CD14-positive monocyte (primary cell): ENCODE measurements around the gene PAX6. TPM values are rescaled to one million over a fixed set of nuclear protein-coding genes. Genes with fewer than 3 reads are reported as not detected.

ENCODE experiments used
- DNase-seq, 3 donors: peaks; one replicate each; pipeline ENCODE4 v3.0.0-alpha.2; 2011 to 2022
- H2AFZ ChIP-seq: 2 replicates; pipeline ENCODE4 v1.6.0; 2012; ENCODE audit warnings: mild to moderate bottlenecking, low read depth, low read length, inconsistent platforms; ENCODE audit not compliant: insufficient read depth, poor library complexity, severe bottlenecking
- H3K27ac ChIP-seq, 2 donors: 1 replicate in 1 of 2; 2 replicates in 1 of 2; pipeline ENCODE4 v1.5.1; 2012 to 2013; ENCODE audit warnings: low read length in 2 of 2, control low read depth in 1 of 2, inconsistent platforms in 1 of 2, low read depth in 1 of 2, mild to moderate bottlenecking in 1 of 2
- H3K27me3 ChIP-seq, 2 donors: one replicate each; pipeline versions ENCODE4 v1.6.0 to v1.6.1; 2011 to 2013; ENCODE audit warnings: low read length in 2 of 2; ENCODE audit not compliant: control insufficient read depth in 2 of 2, insufficient read depth in 2 of 2
- H3K36me3 ChIP-seq, 2 donors: replicated peaks in 1 of 2; 1 replicate in 1 of 2; 2 replicates in 1 of 2; pipeline versions ENCODE4 v1.5.1 to v1.6.1; 2012 to 2013; ENCODE audit warnings: low read length in 2 of 2, control low read depth in 1 of 2, inconsistent platforms in 1 of 2, mild to moderate bottlenecking in 1 of 2; ENCODE audit not compliant: insufficient read depth in 2 of 2, control insufficient read depth in 1 of 2
- H3K4me1 ChIP-seq, 2 donors: 1 replicate in 1 of 2; 2 replicates in 1 of 2; pipeline versions ENCODE4 v1.5.1 to v1.6.1; 2012 to 2013; ENCODE audit warnings: low read length in 2 of 2, control low read depth in 1 of 2, inconsistent platforms in 1 of 2, mild to moderate bottlenecking in 1 of 2, moderate library complexity in 1 of 2; ENCODE audit not compliant: insufficient read depth in 2 of 2, control insufficient read depth in 1 of 2
- H3K4me2 ChIP-seq: replicated peaks from 2 replicates; pipeline ENCODE3; 2012; ENCODE audit warnings: low read length, moderate library complexity, mild to moderate bottlenecking; ENCODE audit not compliant: poor library complexity, severe bottlenecking; ENCODE audit errors: extremely low read depth
- H3K4me3 ChIP-seq, 3 experiments: fragments of 200-600 bp in 1 of 3; sonication (generic) in 1 of 3; replicated peaks in 1 of 3; 1 replicate in 2 of 3; 2 replicates in 1 of 3; pipeline ENCODE4 v1.5.1; 2011 to 2013; ENCODE audit warnings: low read length in 3 of 3, mild to moderate bottlenecking in 3 of 3, control low read depth in 2 of 3, low read depth in 2 of 3, inconsistent platforms in 1 of 3, moderate library complexity in 1 of 3
- H3K79me2 ChIP-seq: 2 replicates; pipeline ENCODE4 v1.6.0; 2012; ENCODE audit warnings: mild to moderate bottlenecking, control low read depth, inconsistent platforms, low read length, moderate library complexity; ENCODE audit not compliant: insufficient read depth
- H3K9ac ChIP-seq: 2 replicates; pipeline ENCODE4 v1.6.0; 2017; ENCODE audit warnings: low read length, mild to moderate bottlenecking; ENCODE audit not compliant: insufficient read depth, poor library complexity, severe bottlenecking
- H3K9me3 ChIP-seq, 2 donors: replicated peaks in 1 of 2; 1 replicate in 1 of 2; 2 replicates in 1 of 2; pipeline versions ENCODE4 v1.5.1 to v1.6.1; 2012 to 2013; ENCODE audit warnings: low read length in 2 of 2, control low read depth in 1 of 2; ENCODE audit not compliant: control insufficient read depth in 1 of 2, insufficient read depth in 1 of 2
- H4K20me1 ChIP-seq: 2 replicates; pipeline ENCODE4 v1.6.0; 2012; ENCODE audit warnings: mild to moderate bottlenecking, low read length, control low read depth, moderate library complexity; ENCODE audit not compliant: insufficient read depth
- H3K27ac Mint-ChIP-seq, 7 donors: one replicate each; pipeline ENCODE4 v1.8.0; 2020; ENCODE audit warnings: mild to moderate bottlenecking in 7 of 7, mixed read lengths in 7 of 7, moderate library complexity in 6 of 7, inconsistent platforms in 2 of 7
- H3K27me3 Mint-ChIP-seq, 3 donors: one replicate each; pipeline ENCODE4 v1.8.0; 2021 to 2022; ENCODE audit warnings: low read depth in 3 of 3, mild to moderate bottlenecking in 3 of 3, mixed read lengths in 3 of 3, moderate library complexity in 3 of 3, inconsistent platforms in 1 of 3
- H3K36me3 Mint-ChIP-seq, 2 donors: one replicate each; pipeline ENCODE4 v1.8.0; 2020; ENCODE audit warnings: mixed read lengths in 2 of 2, inconsistent platforms in 1 of 2, mild to moderate bottlenecking in 1 of 2
- H3K4me1 Mint-ChIP-seq: one replicate; pipeline ENCODE4 v1.8.0; 2020; ENCODE audit warnings: mild to moderate bottlenecking, mixed read lengths
- H3K4me3 Mint-ChIP-seq, 2 donors: one replicate each; pipeline ENCODE4 v1.8.0; 2020; ENCODE audit warnings: mild to moderate bottlenecking in 2 of 2, mixed read lengths in 2 of 2, moderate library complexity in 1 of 2
- H3K9me3 Mint-ChIP-seq, 7 donors: one replicate each; pipeline ENCODE4 v1.8.0; 2020 to 2022; ENCODE audit warnings: mixed read lengths in 7 of 7, mild to moderate bottlenecking in 6 of 7, moderate library complexity in 6 of 7, inconsistent platforms in 2 of 7
- CTCF ChIP-seq: fragments of 200-600 bp; IDR thresholded peaks from one replicate; pipeline ENCODE4 v1.8.0; 2022; ENCODE audit warnings: antibody characterized with exemption, mild to moderate bottlenecking
- WGBS: methylation state at CpG from one replicate; pipeline ENCODE4 v1.1.5; 2013; ENCODE audit warnings: missing lambda C conversion rate; ENCODE audit not compliant: insufficient coverage; 5-methylcytosine and 5-hydroxymethylcytosine counted together
- intact Hi-C, 2 donors: fragments of 100-400 bp; cut with micrococcal nuclease; formaldehyde crosslinking; loops; one replicate each; pipeline versions ENCODE4 v1.15.0 to v1.15.1; 2023
- polyA plus RNA-seq, 3 donors: library from polyadenylated mRNA; depleted of rRNA in 1 of 3; unstranded in 2 of 3; stranded (reverse) in 1 of 3; fragments of 300-500 nt in 2 of 3; fragments of >200 nt in 1 of 3; fragmentation: Illumina TruSeq in 2 of 3; gene quantifications; 1 replicate in 2 of 3; 2 replicates in 1 of 3; pipeline ENCODE4 v1.2.3, GENCODE V29; 2012 to 2021

Gene PAX6
- polyA plus RNA-seq, 3 donors = not detected

GRCh38 chr11:31798057-31798553, 13.0 kb downstream of the PAX6 start:
- no peak overlapping the region for H3K27ac Mint-ChIP-seq
- WGBS = 12% methylated on average over 10 of the region's 21 CpGs
- H2AFZ ChIP-seq = no peak overlapping the region

More at GRCh38 chr11:31798057-31798553, 13.0 kb downstream of the PAX6 start:
- no peak overlapping the region for H3K4me3 ChIP-seq
- no peak for TF ChIP-seq CTCF
- peaks cover 86 to 99% of the 10 kb centered on the region in 2 donors for H3K27me3 ChIP-seq
- H4K20me1 ChIP-seq = no peaks in the 10 kb centered on the region
- intact Hi-C loops = no loop called here
- peaks cover 3 to 32% (median 30%) of the 10 kb centered on the region in 7 donors for H3K9me3 Mint-ChIP-seq
- H3K36me3 ChIP-seq = no peaks in the 10 kb centered on the region
- peaks cover 0 to 10% of the 10 kb centered on the region in 2 donors for H3K4me1 ChIP-seq
- H3K4me3 Mint-ChIP-seq = peak overlapping the region in 1 of 2 donors; percentile 83
- H3K9ac ChIP-seq = no peak overlapping the region
- DNase-seq = no peak
- peaks cover 6 to 18% of the 10 kb centered on the region in 2 donors for H3K36me3 Mint-ChIP-seq
- H3K27ac ChIP-seq = no peak overlapping the region
- H3K27me3 Mint-ChIP-seq = peaks cover 92 to 95% (median 93%) of the 10 kb centered on the region in 3 donors
- no peaks in the 10 kb centered on the region for H3K79me2 ChIP-seq
- no peak overlapping the region for H3K4me2 ChIP-seq
- peaks cover 21% of the 10 kb centered on the region for H3K4me1 Mint-ChIP-seq
- peaks cover 0 to 39% of the 10 kb centered on the region in 2 donors for H3K9me3 ChIP-seq
